Measurements from ENCODE around the gene OR2AK2.

Gene OR2AK2

DNA sequence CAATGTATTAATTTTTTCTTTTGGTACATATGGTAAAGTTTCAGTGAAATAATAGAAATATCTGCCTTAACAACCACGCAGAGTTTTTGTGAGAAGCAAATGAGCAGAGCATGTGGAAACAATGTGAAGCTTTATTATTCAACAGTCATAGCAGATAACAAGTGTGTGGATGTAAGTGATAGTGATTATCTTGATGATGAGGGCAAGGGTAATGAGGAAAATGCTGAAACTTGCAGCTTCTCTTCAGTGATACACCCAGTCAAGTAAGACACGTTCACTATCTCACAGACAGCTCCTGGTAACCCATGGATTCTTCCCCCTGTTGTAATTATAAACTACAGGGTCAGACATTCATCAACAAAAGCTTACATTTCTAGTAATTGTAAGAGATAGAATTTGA is 33.8 kb downstream of the OR2AK2 start:
- ATAC-seq = no peak
- H3K9me3 Mint-ChIP-seq = peaks cover 3% of the 10 kb centered on the region
- H3K27me3 Mint-ChIP-seq = no peaks in the 10 kb centered on the region
- H3K36me3 Mint-ChIP-seq = no peaks in the 10 kb centered on the region
- H3K4me1 Mint-ChIP-seq = no peaks in the 10 kb centered on the region
- H3K27ac Mint-ChIP-seq = no peak overlapping the region
- H3K4me3 Mint-ChIP-seq = no peak overlapping the region

DNA sequence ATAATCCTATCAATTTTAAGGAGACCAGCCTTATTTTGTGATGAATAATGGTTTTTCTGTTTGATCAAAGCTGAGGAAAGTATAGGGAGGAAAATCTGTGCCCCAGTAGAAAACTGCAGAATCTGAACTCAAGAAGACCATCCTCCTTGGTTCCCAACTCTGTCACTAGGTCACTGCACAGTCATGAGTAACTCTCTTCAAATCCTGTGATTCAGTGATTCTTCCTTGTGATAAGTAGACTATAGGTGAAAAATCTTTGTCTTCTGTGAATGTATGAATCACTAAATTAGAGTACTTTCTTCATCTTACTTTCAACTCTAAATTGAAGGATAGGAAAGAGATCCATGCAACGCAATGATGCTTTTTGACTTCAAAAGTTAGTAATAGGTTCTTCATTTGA is 35.1 kb downstream of the OR2AK2 start:
- no peak for ATAC-seq
- H3K27me3 Mint-ChIP-seq = no peaks in the 10 kb centered on the region
- no peaks in the 10 kb centered on the region for H3K36me3 Mint-ChIP-seq
- no peak overlapping the region for H3K27ac Mint-ChIP-seq
- peaks cover 3% of the 10 kb centered on the region for H3K9me3 Mint-ChIP-seq
- H3K4me1 Mint-ChIP-seq = no peaks in the 10 kb centered on the region
- no peak overlapping the region for H3K4me3 Mint-ChIP-seq

DNA sequence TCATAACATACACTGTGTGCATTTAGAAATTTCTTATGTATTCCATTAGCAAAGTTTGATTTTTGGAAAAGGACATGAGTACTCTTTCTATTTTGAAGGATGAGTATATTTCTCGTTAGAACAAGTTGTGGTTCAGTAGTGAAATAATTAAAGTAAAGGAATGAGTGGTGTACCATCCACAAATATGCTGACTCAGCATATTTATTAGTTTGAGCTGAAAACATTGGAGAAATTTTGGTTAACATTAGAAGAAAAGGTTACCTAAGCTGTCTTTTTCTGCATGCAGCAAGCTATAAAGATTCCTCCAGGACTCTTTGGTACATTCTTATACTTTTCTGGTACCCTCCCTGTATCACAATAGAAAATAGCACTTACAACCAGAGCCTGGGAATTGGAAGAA is 42.7 kb downstream of the OR2AK2 start:
- Mint-ChIP-seq H3K9me3 (peaks cover 24% of the 10 kb centered on the region), H3K4me1 (no peaks in the 10 kb centered on the region), H3K4me3 (no peak overlapping the region), H3K27ac (no peak overlapping the region), H3K27me3 (no peaks in the 10 kb centered on the region), H3K36me3 (no peaks in the 10 kb centered on the region)
- ATAC-seq = no peak

DNA sequence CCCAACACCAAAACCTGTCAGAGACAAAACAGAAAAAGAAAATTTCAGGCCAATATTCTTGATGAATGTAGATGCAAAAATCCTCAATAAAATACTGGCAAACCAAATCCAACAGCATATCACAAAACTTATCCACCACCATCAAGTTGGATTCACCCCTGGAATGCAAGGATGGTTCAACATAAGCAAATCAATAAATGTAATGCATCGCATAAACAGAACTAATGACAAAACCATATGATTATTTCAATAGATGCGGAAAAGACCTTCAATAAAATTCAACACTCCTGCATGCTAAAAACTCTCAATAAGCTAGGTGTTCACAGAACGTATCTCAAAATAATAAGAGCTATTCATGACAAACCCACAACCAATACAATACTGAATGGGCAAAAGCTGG is 44.6 kb downstream of the OR2AK2 start:
- peaks cover 21% of the 10 kb centered on the region for H3K9me3 Mint-ChIP-seq

DNA sequence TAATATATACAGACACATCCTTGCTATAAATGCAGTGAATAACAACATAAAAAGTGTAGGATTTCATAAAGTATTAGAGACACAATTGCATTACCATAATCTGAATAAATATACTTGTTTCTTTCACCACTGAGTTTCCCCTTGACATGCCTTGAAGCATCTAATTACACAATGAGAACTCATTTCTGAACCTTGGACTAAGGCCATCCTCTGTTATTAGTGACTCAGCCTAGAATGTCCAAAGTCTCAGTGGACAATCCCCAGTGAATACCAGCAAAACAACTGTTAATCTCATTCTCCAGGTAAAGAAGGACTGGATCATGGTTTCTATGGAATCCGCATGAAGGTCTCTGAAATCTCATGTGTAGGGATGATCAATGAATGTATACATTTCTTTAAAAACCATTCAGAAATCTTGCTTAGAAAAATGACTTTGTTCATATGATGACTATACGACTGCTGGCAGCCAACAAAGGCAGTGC is 48.2 kb downstream of the OR2AK2 start, which contains the start of gene OR2L5:
Gene OR2L5, plus strand, starts transcription at position 432 of the 482 bp plus-strand sequence. CDS start 8,288 bp downstream, outside the sequence.
- ATAC-seq = no peak
- H3K4me1 Mint-ChIP-seq = no peaks in the 10 kb centered on the region
- H3K27me3 Mint-ChIP-seq = no peaks in the 10 kb centered on the region
- H3K9me3 Mint-ChIP-seq = peaks cover 21% of the 10 kb centered on the region
- H3K36me3 Mint-ChIP-seq = no peaks in the 10 kb centered on the region
- no peak within 1 kb of the TSS for H3K4me3 Mint-ChIP-seq
- H3K27ac Mint-ChIP-seq = no peak within 1 kb of the TSS

More for the DNA sequence above, 44.6 kb downstream of the OR2AK2 start:
- Mint-ChIP-seq H3K4me3 (no peak overlapping the region), H3K27ac (no peak overlapping the region), H3K4me1 (no peaks in the 10 kb centered on the region), H3K36me3 (no peaks in the 10 kb centered on the region), H3K27me3 (no peaks in the 10 kb centered on the region)
- no peak for ATAC-seq

DNA sequence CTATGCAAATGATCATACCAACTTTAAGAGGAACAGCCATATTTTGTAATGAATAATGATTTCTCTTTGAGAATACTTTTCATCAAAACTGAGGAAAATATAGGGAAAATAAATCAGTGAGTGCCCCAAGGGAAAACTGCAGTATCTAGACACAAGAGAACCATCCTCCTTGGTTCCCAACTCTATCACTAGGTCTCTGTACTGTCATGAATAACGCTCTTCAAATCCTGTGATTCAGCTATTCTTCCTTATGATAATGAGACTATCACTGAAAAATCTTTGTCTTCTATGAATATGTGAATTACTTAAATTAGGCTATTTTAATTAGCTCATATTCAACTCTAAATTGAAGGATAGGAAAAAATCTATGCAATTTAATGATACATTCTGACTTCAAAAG is 50.8 kb downstream of the OR2AK2 start:
- Mint-ChIP-seq H3K4me1 (no peaks in the 10 kb centered on the region), H3K27me3 (no peaks in the 10 kb centered on the region), H3K36me3 (no peaks in the 10 kb centered on the region), H3K4me3 (no peak overlapping the region), H3K9me3 (peaks cover 4% of the 10 kb centered on the region), H3K27ac (no peak overlapping the region)
- ATAC-seq = no peak

All from stimulated activated memory B cell treated with anti-CD40 and anti-IgM and Interleukin-4, amounts not matched to agents 10 μg/mL and 1 μg/mL and 100 μg/mL, for 72 hours (primary cell).